Loucy (cell line): ENCODE measurements around the gene SORCS1.

Experiments
- H2AFZ ChIP-seq: fragments of 200-600 bp; sonication (generic); 2 replicates; pipeline ENCODE4 v1.6.0; 2016; ENCODE audit warnings: antibody characterized with exemption, mild to moderate bottlenecking, low read length, moderate library complexity
- H3F3A ChIP-seq: fragments of 200-600 bp; 2 replicates; pipeline ENCODE4 v1.6.0; 2016; ENCODE audit warnings: antibody characterized with exemption, low read depth, mild to moderate bottlenecking
- H3K27me3 ChIP-seq: fragments of 200-600 bp; sonication (generic); 2 replicates; pipeline ENCODE4 v1.6.1; 2014; ENCODE audit warnings: low read length, mild to moderate bottlenecking; ENCODE audit not compliant: insufficient read depth, poor library complexity, severe bottlenecking
- H3K36me3 ChIP-seq: fragments of 200-600 bp; sonication (generic); 2 replicates; pipeline ENCODE4 v1.6.1; 2016; ENCODE audit warnings: low read length; ENCODE audit not compliant: insufficient read depth
- H3K4me1 ChIP-seq: fragments of 200-600 bp; sonication (generic); 2 replicates; pipeline ENCODE4 v1.5.1; 2014; ENCODE audit warnings: low read length, mild to moderate bottlenecking; ENCODE audit not compliant: insufficient read depth, poor library complexity, severe bottlenecking
- H3K4me2 ChIP-seq: fragments of 200-600 bp; sonication (generic); 2 replicates; pipeline ENCODE4 v1.6.0; 2014; ENCODE audit warnings: antibody characterized with exemption, low read length, low read depth, mild to moderate bottlenecking; ENCODE audit not compliant: poor library complexity, severe bottlenecking
- H3K4me3 ChIP-seq: fragments of 200-600 bp; sonication (generic); 2 replicates; pipeline ENCODE4 v1.5.1; 2014; ENCODE audit warnings: low read length, mild to moderate bottlenecking, mixed read lengths; ENCODE audit not compliant: poor library complexity, severe bottlenecking
- H3K79me2 ChIP-seq: fragments of 200-600 bp; sonication (generic); 2 replicates; pipeline ENCODE4 v1.6.1; 2014; ENCODE audit warnings: low read length; ENCODE audit not compliant: insufficient read depth
- H3K9ac ChIP-seq: fragments of 200-600 bp; sonication (generic); 2 replicates; pipeline ENCODE4 v1.6.0; 2014; ENCODE audit warnings: mild to moderate bottlenecking, low read depth, low read length, moderate library complexity; ENCODE audit not compliant: poor library complexity, severe bottlenecking
- H3K9me2 ChIP-seq: fragments of 200-600 bp; sonication (generic); replicated peaks from 2 replicates; pipeline ENCODE4 v1.6.1; 2016; ENCODE audit warnings: low read depth, low read length, mixed read lengths
- H3K9me3 ChIP-seq: fragments of 200-600 bp; sonication (generic); 2 replicates; pipeline ENCODE4 v1.6.1; 2014; ENCODE audit warnings: mild to moderate bottlenecking, antibody characterized with exemption, low read length, low read depth; ENCODE audit not compliant: insufficient read depth
- H4K20me1 ChIP-seq: fragments of 200-600 bp; sonication (generic); 2 replicates; pipeline ENCODE4 v1.6.0; 2014; ENCODE audit warnings: antibody characterized with exemption, low read length, mild to moderate bottlenecking; ENCODE audit not compliant: insufficient read depth, poor library complexity, severe bottlenecking
- EZH2phosphoT487 ChIP-seq: fragments of 200-600 bp; IDR thresholded peaks from 2 replicates; pipeline ENCODE4 v1.6.1; 2018; ENCODE audit warnings: antibody characterized with exemption, mild to moderate bottlenecking, moderate library complexity, borderline replicate concordance
- TF ChIP-seq, protein P1 (sequence below): fragments of 200-600 bp; sonication (generic); conservative IDR thresholded peaks from 2 replicates; pipeline ENCODE4 v1.5.1; 2014; ENCODE audit warnings: mild to moderate bottlenecking, antibody characterized with exemption, low read length

SORCS1 gene

DNA sequence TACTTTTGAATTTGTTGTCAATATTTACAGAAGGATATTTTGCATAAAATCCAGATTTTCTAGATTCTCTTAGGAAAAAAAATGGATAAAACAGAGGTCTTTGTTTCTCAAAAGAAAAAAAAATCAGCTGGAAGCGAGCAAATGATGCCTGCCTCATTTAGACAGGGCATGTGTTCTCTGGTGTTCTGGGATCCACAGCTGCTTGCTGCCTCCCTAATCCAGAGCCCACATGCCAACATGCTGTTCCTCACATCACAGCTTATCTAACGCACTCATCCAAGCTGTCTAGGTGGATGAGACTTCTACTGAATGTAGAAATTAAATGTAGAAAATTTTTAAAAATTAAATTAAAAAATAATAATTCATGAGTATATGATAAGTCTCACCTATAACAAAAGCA, 630.1 kb downstream of the SORCS1 start:
- H3F3A ChIP-seq = no peaks in the 10 kb centered on the region
- no peak overlapping the region for H3K4me2 ChIP-seq
- TF ChIP-seq EZH2phosphoT487 = no peak
- TF ChIP-seq, protein P1, sequence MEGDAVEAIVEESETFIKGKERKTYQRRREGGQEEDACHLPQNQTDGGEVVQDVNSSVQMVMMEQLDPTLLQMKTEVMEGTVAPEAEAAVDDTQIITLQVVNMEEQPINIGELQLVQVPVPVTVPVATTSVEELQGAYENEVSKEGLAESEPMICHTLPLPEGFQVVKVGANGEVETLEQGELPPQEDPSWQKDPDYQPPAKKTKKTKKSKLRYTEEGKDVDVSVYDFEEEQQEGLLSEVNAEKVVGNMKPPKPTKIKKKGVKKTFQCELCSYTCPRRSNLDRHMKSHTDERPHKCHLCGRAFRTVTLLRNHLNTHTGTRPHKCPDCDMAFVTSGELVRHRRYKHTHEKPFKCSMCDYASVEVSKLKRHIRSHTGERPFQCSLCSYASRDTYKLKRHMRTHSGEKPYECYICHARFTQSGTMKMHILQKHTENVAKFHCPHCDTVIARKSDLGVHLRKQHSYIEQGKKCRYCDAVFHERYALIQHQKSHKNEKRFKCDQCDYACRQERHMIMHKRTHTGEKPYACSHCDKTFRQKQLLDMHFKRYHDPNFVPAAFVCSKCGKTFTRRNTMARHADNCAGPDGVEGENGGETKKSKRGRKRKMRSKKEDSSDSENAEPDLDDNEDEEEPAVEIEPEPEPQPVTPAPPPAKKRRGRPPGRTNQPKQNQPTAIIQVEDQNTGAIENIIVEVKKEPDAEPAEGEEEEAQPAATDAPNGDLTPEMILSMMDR = no peak
- H3K9me2 ChIP-seq = no peaks in the 10 kb centered on the region
- no peaks in the 10 kb centered on the region for H3K4me1 ChIP-seq
- H2AFZ ChIP-seq = no peak overlapping the region
- no peaks in the 10 kb centered on the region for H3K36me3 ChIP-seq
- no peak overlapping the region for H3K9ac ChIP-seq
- H3K27me3 ChIP-seq = no peaks in the 10 kb centered on the region
- H4K20me1 ChIP-seq = no peaks in the 10 kb centered on the region
- H3K4me3 ChIP-seq = no peak overlapping the region
- H3K79me2 ChIP-seq = no peaks in the 10 kb centered on the region
- no peaks in the 10 kb centered on the region for H3K9me3 ChIP-seq

DNA sequence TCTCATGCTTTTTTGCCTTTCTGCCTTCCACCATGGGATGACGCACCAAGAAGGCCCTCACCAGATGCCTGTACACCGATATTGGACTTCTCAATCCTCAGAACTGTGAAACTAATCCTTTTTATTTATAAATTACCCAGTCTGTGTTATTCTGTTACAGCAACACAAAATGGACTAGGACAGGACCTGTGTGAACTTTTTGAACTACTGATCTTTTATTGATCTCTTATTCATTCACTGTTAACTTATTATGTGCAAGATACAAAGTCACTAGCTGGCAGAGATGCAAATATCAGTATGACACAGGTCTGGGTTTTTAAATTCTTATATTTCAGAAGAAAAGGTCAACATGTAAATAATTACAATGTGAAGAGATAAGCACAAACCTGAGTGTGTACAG, 635.8 kb downstream of the SORCS1 start:
- Histone ChIP-seq H3K4me3 (no peak overlapping the region), H3K36me3 (no peaks in the 10 kb centered on the region), H3K79me2 (no peaks in the 10 kb centered on the region), H3K4me2 (no peak overlapping the region), H2AFZ (no peak overlapping the region), H3K27me3 (no peaks in the 10 kb centered on the region), H4K20me1 (no peaks in the 10 kb centered on the region), H3K9me2 (no peaks in the 10 kb centered on the region), H3K9me3 (no peaks in the 10 kb centered on the region), H3K4me1 (no peaks in the 10 kb centered on the region), H3F3A (no peaks in the 10 kb centered on the region), H3K9ac (no peak overlapping the region)
- TF ChIP-seq, protein P1 = no peak
- TF ChIP-seq EZH2phosphoT487 = no peak

DNA sequence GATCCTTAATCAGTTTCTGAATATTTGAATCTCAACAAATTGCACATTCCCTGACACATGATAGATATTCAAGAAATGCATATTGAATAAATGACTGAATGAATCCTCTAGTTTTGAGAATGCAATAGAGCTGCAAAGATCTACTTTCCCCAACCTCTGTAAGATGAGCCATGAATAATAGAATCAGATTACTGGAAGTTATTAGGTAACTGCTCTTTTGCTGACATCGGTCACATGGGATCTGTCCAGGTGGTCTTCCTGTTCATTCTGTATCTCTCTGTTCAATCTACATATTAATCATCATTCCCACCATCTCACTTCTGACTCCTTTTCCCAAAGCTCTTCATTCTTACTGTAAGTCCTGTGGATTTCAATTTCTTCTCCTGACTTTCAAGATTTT, 638.7 kb downstream of the SORCS1 start:
- Histone ChIP-seq H3K4me1 (no peaks in the 10 kb centered on the region), H3K9me2 (no peaks in the 10 kb centered on the region), H3K9ac (no peak overlapping the region), H2AFZ (no peak overlapping the region), H3K4me2 (no peak overlapping the region), H3K4me3 (no peak overlapping the region), H3K27me3 (no peaks in the 10 kb centered on the region), H4K20me1 (no peaks in the 10 kb centered on the region), H3F3A (no peaks in the 10 kb centered on the region), H3K9me3 (no peaks in the 10 kb centered on the region), H3K79me2 (no peaks in the 10 kb centered on the region), H3K36me3 (no peaks in the 10 kb centered on the region)
- TF ChIP-seq, protein P1 = no peak
- no peak for TF ChIP-seq EZH2phosphoT487
